NCI-H774 (cell line): ENCODE results near the gene ADM2.
"Not testable (repeated sequence)": the region's sequence is repeated elsewhere in the genome, so short reads cannot be mapped to it uniquely, and the experiment has no call there.

ENCODE experiments used
- DNase-seq: peaks from one replicate; lab custom pipeline; 2025; lab: John Stamatoyannopoulos, UW

The ADM2 gene, protein sequence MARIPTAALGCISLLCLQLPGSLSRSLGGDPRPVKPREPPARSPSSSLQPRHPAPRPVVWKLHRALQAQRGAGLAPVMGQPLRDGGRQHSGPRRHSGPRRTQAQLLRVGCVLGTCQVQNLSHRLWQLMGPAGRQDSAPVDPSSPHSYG

DNA sequence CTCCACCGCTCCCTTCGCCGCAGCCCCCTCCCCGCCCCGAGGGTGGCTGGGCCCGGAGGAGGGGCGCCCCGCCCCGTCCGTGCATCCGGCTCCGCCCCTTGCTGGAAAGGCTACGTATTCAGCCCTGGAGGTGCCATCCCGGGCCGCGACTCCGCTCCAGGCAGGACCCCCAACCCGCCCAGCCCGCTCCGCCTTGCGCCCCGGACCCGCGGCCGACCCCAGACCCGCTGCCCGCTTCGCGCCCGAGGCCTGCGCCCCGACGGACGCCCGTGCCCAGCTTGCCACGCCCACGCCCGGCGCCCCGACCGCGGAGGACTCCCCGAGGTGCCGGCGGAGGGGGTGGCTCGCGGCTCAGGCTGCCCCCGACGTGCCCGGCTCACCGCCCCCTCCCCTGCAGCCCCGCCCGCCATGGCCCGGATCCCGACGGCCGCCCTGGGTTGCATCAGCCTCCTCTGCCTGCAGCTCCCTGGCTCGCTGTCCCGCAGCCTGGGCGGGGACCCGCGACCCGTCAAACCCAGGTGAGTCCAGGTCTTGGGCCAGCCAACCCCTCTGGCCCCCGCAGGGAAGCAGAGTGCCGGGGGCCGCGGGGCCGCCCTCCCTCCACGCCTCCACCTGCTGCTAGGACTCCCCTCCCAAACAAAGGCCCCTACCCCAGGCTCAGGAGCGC lies at the start of gene ADM2:
TSS of gene ADM2 (plus strand) at position 104 of the 667 bp plus-strand sequence. CDS start at position 409, 305 bp downstream.
- DNase-seq, result no peak

DNA sequence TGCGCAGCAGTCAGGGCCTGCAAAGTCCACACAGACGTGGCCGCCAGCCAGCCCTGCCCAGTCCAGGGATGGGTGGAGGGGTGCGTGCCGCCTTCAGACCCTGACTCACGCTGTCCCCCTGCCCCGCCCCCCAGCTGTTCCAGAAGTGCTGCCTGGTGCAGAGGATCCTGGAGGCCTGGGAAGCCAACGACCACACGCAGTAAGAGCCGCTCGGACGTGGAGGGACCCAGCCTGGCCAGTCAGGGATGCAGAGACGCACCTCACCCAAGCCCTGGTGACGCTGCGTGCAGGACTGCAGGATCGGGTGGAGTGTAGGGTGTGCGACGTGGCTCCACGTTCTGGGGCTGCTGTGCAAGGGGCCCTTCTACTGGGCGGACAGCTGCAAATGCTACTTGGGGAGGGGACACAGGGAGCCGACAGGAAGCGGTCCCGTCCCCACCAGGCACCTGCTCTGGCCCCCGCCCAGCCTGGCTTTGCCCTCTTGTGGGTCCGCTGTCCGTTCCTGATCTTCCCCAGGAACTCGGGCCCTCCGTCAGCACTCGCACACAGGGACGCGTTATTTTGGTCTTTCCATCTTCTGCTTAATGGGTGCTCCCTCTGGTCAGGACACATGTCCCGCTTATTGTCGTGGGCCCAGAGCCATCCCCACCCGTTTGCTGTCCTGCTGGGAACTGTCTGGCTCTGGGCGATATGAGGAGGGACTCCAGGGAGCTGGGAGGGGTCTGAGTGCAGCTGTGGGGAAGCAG lies 49.0 kb upstream of the ADM2 start:
- DNase-seq, result no peak

DNA sequence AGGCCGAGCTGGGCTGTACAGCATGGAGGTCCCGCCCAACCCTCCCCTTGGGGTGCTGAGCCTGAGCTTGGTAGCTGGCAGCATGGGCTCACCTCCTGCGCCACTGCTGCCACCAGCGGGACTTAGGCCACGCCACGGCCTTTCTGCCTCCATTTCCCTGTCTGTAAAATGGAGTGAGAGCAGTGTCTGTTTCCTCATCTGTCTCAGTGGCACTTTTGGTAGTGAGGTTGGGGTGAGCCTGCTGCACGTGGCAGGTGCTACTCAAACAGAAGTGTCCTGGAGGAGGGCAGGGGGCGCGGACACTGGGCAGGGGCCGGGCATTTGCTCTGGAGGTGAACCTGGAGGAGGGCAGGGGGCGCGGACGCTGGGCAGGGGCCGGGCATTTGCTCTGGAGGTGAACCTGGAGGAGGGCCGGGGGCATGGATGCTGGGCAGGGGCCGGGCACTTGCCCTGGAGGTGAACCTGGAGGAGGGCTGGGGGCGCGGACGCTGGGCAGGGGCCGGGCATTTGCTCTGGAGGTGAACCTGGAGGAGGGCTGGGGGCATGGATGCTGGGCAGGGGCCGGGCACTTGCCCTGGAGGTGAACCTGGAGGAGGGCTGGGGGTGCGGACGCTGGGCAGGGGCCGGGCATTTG lies 48.3 kb upstream of the ADM2 start:
- not testable (repeated sequence) for DNase-seq

DNA sequence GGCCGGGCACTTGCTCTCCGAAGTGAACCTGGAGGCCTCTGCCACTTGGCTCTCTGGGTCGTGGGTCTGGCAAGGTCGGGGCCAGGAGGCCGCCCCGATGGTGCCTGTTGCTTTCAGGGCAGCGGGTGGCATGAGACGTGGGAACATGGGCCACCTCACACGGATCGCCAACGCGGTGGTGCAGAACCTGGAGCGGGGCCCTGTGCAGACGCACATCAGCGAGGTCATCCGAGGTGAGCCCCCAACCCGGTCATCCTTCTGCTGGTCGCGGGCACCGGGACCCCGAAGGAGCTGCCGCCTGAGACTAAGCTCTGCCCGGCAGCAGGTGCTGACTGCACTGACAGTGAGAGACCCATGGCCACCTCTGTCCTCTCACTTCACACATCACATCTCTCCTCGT lies 46.5 kb upstream of the ADM2 start:
- DNase-seq, result no peak

DNA sequence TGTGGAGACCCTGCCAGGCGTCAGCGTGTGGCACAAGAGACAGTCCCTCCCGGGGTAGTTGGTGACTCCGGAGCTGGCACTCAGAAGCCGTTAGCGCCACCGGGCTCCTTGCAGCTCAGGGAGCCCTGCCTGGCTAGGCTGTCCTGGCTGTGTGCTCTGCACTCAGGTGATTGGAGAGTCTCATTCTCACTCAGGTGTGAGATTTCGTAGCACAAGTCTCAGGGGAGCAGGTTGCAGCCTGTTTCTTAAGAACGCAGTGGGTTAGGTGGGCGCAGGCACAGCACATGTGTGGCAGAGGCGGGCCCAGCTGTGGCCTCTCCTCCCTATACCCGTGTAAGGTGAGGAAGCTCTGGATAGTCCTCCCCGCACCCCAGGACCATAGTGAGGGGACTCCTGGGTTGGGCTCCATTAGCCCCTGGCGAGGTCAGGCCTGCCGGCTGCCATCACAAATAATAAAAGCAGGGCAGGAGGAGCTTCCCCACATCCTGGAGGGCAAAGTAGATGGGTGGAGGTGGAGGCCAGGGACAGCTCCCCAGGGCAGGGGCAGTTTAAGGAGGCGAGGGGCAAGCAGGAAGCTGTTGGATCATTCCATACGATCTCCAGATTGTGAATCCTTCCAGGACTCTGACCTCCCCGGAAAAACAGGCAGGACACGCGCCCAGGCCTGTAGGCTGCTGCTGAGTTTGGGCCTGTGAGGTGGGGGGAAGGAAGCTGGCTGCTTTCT lies 45.9 kb upstream of the ADM2 start:
- DNase-seq, result no peak

DNA sequence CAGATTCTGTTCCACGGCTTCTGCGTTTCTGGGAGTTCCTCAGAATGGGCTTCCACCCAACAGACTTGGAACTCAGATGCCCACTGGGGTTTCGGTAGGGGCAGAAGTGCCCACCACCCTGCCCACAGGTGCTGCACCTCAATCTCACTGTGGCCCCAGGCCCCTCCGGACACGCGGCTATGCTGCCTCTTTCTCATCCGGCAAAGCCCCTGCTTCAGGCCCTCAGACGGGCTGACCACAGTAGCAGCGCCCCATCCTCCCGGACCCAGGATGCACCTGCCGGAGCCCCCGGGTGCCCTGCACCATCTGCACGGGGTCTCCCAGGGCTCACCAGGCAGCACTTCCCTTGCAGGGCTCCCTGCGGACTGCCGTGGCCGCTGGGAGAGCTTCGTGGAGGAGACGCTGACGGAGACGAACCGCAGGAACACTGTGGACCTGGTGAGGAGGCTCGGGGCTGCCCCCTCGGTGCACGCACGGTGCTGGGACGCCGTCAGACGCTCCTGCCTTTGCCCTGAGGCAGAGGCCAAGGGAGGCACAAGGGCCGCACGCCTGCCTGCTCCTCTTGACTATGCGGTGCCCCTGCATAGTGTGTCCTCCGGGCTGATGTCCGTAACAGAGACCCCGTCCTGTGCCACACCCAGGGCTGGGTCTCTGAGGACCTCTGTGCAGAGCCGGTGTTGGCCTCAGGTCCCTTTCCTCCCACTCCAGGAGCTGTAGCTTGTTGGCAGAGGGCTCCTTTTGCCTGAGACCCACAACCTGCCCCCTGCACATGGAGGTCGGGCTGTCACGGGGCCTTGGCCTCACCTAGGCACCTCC lies 45.1 kb upstream of the ADM2 start:
- DNase-seq, result no peak

DNA sequence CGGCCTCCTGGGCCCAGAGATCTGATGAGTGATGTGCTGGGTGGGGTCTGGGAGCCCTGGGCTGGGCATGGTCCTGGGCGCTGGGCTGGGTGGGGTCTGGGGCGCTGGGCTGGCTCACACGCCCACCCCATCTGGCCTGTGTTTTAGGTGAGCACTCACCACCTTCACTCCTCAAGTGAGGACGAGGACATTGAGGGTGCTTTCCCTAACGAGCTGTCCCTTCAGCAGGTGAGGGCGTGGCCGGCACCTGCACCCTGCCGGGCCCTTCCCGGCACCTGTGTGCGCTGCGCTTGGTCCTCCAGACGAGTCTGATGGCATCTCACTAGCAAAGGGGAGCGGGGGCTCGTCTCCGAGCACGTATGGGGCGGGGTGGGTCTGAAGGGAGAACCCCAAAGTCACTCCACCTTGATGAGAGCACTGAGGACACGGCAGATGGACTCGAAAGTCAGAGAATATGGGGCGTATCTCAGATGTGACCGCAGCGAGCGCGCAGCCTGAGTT lies 44.5 kb upstream of the ADM2 start:
- DNase-seq, result no peak

DNA sequence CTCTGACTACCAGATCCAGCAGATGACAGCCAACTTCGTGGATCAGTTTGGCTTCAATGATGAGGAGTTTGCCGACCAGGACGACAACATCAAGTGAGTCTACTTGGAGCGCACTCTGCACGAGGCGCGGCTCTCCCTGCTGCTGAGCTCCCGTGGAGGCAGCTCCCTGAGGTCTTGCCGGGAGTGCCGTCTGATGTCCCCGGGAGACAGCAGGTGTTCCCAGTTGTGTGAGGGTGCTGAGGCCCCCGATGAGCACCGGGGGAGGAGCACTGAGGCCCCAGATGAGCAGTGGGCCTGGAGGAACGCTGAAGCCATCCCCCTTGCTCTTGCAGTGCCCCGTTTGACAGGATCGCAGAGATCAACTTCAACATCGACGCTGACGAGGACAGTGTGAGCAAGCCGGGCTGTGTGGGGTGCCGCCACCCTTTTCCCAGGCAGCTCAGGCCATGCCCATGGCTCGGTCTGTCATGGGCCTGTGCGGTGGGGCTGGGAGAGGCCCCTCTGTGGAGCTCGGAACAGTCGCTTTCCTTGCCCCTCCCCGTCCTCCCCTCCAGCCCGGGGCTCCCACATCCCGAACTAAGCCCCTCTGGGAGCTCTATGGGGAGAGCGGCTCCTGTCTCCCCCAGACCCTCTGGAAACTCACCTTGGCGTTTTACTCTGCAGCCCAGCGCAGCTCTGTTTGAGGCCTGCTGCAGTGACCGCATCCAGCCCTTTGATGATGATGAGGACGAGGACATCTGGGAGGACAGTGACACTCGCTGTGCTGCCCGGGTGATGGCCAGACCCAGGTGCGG lies 43.6 kb upstream of the ADM2 start:
- no peak for DNase-seq

DNA sequence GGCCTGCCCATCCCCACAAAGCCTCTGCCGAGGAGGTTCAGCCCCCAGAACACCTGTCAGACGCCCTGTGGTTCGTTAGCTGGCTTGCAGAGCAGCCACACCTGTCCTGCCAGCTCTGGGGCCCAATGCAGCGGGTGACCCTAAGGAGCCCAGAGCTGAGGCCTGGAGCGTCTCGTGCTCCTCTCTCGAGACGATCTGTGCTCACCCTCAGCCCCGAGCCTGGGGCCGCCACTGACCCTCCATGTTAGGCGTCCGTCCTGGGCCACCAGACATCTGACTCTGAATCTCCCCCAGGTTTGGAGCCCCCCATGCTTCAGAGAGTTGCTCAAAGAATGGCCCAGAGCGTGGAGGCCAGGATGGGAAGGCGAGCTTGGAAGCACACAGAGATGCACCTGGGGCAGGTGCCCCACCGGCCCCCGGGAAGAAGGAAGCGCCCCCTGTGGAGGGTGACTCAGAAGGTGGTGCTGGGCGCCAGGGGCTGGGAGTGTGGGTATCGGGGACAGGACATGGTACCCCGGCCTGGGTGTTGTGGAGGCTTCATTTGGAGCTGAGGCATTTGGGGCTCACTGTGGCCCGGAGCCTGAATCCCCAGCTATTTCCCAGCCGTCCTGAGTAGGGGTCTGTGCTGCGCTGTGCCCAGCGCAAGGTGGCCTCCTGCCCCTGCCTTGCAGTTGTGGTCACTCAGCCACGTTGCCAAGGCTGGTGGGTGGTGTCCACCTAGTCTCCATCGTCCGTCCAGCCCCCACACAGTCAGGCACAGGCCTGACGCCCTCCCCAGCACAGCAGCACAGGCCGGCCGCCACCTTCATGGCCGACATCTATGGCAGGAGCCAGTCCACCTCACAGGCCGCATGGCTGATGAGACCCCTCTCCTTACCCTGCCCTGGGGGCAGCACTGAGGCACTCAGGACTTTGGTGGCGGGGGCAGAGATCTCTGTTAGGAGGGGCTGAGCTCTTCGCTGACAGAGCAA lies 42.8 kb upstream of the ADM2 start:
- DNase-seq, result no peak

DNA sequence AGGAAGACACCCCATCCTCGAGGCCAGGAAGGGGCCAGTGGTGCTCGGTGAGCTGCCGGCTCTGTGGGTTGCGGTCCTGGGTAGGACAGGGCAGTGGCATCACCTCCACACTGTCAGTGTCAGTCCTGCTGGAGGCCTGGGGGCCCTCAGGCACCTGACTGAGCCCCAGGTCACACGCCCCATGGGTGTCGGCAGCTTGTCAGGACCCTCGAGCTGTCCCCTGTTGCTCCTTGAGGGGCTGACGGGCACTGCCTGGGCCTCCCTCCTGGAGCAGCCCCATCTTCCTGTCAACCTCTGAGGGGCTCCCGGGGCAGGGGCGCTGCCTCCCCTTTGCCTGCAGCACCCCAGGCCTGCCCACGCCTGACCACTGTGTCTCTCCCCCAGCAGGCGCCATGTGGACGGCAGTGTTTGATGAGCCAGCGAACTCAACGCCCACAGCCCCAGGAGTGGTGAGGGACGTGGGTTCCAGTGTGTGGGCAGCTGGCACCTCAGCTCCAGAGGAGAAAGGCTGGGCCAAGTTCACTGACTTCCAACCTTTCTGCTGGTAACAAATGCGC lies 42.0 kb upstream of the ADM2 start:
- no peak for DNase-seq

DNA sequence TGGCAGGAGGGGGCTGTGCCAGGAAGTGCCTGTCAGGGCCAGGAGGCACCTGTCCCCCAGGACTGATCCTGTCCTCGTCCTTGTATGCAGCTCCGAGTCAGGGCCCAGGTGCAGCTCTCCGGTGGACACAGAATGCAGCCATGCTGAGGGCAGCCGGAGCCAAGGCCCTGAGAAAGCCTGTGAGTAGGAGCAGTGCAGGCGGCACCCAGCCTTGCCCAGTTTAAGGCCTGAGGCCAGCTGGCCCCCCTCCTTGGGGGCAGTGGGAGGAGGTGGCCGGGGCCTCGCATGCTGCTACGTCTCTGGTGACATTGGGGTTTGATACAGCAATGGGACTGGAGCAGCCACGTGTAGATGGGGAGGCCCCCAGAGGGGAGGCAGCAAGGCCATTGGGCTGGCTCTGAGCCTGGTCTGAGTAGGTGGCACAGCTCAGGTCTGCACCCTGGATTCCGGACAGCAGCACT lies 41.4 kb upstream of the ADM2 start:
- no peak for DNase-seq

DNA sequence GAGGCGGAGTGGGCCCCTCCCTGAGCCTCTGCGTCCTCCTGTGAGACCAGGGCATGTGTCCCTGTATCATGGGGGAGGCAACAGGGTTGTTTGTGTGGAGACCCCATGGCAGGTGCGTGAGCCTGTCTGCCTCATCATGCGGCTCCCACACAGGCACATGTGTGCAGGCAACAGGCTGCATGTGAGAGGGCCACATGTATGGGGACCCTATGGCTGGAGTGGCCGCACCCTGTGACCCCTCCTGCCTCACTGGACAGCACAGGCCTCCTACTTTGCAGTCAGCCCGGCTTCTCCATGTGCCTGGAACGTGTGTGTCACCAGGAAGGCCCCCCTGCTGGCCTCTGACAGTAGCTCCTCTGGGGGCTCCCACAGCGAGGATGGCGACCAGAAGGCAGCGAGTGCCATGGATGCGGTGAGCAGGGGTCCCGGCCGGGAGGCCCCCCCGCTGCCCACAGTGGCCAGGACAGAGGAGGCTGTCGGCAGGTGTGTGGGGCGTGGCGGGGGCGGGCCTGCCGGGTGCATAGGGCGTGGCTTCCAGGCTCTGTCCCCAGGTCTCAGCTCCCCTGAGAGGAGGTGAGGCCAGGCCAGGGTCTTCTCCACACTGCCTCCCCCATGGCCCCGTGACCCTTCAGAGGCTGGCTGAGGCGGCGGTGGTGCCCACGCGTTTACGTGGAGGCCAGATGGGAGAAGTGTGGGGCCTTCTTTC lies 40.6 kb upstream of the ADM2 start:
- DNase-seq, result no peak

DNA sequence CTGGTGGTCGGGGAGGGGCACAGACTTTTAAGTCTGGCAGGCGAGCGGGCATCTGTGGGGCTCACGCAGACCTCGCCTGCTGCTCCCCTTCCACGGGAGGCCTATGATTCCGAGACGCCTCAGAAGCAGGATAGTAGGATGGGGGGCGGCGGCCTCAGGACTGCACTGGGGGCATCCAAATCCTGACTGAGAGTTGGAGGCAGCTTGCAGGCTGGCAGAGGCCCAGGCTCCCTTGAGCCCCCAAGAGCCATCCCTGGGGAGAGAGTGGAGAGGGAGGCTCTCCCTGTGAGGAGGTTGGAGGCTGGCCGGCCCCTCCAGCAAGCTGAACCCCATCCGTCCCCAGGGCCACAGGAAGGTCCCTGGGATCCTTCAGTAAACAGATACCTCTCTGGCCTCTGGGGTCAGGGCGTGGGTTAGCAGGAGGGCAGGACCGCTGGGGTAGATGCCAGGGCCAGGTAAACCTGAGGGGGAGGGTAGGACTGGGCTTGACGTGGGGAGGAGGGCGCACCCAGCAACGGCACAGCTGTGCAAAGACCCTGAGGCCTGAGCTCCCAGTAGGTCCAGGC lies 39.8 kb upstream of the ADM2 start:
- no peak for DNase-seq

DNA sequence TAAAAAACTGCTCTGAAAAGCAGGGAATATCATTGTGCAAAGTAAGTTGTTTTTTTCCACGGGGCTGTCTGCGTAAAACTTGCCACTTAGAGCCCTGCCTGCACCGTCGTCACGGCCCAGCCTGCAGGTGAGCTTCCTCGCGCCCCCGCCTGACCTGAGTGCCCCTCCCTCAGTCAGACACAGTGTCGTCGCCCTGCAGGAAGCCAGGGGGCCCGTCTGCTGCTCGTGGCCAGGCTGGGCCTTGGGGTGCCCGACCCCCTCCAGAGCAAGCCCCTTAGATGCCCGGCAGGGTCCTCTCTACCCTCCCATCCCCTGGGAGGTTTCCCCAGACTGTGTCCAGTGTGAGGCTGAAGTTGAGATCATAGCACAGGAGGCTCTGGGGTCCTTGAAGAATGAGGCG lies 38.1 kb upstream of the ADM2 start:
- DNase-seq, result no peak

DNA sequence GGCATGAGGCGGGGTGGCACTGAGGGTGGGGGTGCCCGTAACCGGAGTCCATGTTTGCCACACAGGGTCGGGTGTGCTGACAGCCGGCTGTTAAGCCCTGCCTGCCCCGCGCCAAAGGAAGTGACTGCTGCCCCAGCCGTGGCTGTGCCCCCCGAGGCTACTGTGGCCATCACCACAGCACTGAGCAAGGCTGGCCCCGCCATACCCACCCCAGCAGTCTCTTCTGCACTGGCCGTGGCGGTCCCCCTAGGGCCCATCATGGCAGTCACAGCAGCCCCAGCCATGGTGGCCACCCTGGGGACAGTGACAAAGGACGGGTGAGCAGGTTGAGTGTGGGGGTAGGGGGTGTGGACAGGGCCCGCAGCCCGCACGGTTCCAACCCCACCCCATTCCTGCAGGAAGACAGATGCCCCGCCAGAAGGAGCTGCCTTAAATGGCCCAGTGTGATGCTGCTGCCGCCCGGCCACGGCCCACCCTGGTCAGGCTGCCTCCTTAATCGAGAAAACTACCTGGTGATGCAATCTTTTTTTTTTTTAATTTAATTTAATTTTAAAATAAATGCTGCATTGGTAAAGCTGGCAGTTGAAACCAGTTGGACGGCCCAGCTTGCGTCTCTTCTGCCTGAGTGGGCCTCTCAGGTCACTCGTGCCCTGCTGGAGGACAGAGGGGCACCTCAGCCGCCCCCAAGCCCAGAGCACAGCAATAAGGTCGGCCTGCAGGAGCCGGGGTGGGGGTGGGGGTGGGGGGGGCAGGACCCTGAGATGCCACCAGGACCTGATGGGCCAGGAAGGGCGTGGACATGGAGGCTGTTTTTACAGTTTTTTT lies 37.3 kb upstream of the ADM2 start:
- DNase-seq, result no peak

DNA sequence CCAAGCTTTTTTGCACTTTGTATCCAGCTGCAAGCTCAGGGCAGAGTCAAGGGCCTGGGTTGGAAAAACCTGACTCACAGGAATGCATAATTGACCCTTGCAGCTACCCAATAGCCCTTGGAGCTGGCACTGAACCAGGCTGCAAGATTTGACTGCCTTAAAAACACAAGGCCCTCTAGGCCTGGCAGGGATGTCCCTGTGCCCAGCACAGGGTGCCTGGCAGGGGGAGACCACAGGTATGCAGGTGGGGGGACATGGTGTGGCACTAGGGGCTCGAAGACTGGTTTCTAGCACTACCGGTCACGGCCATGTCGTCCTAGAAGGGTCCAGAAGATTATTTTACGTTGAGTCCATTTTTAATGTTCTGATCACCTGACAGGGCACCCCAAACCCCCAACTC lies 36.7 kb upstream of the ADM2 start:
- DNase-seq, result no peak
